ENCODE measurements around the gene ATP8A2.

- TF ChIP-seq CTCF (IDR thresholded peaks at IDR 0.05) (no peak), POLR2A (IDR thresholded peaks at IDR 0.05) (no peak), EP300 (IDR thresholded peaks at IDR 0.05; ENCODE audit: low read depth) (no peak), POLR2AphosphoS5 (IDR thresholded peaks at IDR 0.05) (no peak)
These were observed 690.2 kb downstream of the ATP8A2 start for GRCh38 chr13:26061947-26062346.

Measured in transverse colon (tissue), 4 donors.